ENCODE results near the gene TMEM213.

Gene TMEM213

GRCh38 chr7:138750901-138751464, 46.8 kb upstream of the TMEM213 start:
- Histone ChIP-seq H3K9ac (no peak overlapping the region), H3K27ac (no peak overlapping the region), H2AFZ (ENCODE audit: low read depth) (no peak overlapping the region), H3K4me2 (no peak overlapping the region), H3K27me3 (ENCODE audit: insufficient read depth, low read depth) (no peaks in the 10 kb centered on the region), H3K4me3 (IDR thresholded peaks at IDR 0.05; ENCODE audit: insufficient read depth, low read depth, low read length) (no peak overlapping the region), H3K79me2 (ENCODE audit: insufficient read depth, low read depth) (no peaks in the 10 kb centered on the region), H3K4me1 (ENCODE audit: low read depth, poor library complexity, severe bottlenecking) (no peaks in the 10 kb centered on the region), H3K36me3 (ENCODE audit: insufficient read depth) (no peaks in the 10 kb centered on the region), H4K20me1 (ENCODE audit: insufficient read depth) (no peaks in the 10 kb centered on the region)
- no peak for TF ChIP-seq CTCF (conservative IDR thresholded peaks at IDR 0.05; ENCODE audit: low read depth, low read length)

GRCh38 chr7:138752518-138753149, 45.2 kb upstream of the TMEM213 start:
- Histone ChIP-seq H3K79me2 (ENCODE audit: insufficient read depth, low read depth) (no peaks in the 10 kb centered on the region), H3K27me3 (ENCODE audit: insufficient read depth, low read depth) (no peaks in the 10 kb centered on the region), H3K9ac (no peak overlapping the region), H3K4me1 (ENCODE audit: low read depth, poor library complexity, severe bottlenecking) (no peaks in the 10 kb centered on the region), H2AFZ (ENCODE audit: low read depth) (no peak overlapping the region), H3K4me3 (IDR thresholded peaks at IDR 0.05; ENCODE audit: insufficient read depth, low read depth, low read length) (no peak overlapping the region), H3K36me3 (ENCODE audit: insufficient read depth) (no peaks in the 10 kb centered on the region), H4K20me1 (ENCODE audit: insufficient read depth) (no peaks in the 10 kb centered on the region), H3K4me2 (no peak overlapping the region), H3K27ac (no peak overlapping the region)
- TF ChIP-seq CTCF (conservative IDR thresholded peaks at IDR 0.05; ENCODE audit: low read depth, low read length): no peak

GRCh38 chr7:138753150-138753518, 44.7 kb upstream of the TMEM213 start:
- Histone ChIP-seq H2AFZ (ENCODE audit: low read depth) (no peak overlapping the region), H3K36me3 (ENCODE audit: insufficient read depth) (no peaks in the 10 kb centered on the region), H4K20me1 (ENCODE audit: insufficient read depth) (no peaks in the 10 kb centered on the region), H3K9ac (no peak overlapping the region), H3K4me1 (ENCODE audit: low read depth, poor library complexity, severe bottlenecking) (no peaks in the 10 kb centered on the region), H3K27ac (no peak overlapping the region), H3K4me3 (IDR thresholded peaks at IDR 0.05; ENCODE audit: insufficient read depth, low read depth, low read length) (no peak overlapping the region), H3K27me3 (ENCODE audit: insufficient read depth, low read depth) (no peaks in the 10 kb centered on the region), H3K4me2 (no peak overlapping the region), H3K79me2 (ENCODE audit: insufficient read depth, low read depth) (no peaks in the 10 kb centered on the region)
- TF ChIP-seq CTCF (conservative IDR thresholded peaks at IDR 0.05; ENCODE audit: low read depth, low read length): no peak

GRCh38 chr7:138753610-138754009, 44.2 kb upstream of the TMEM213 start:
- Histone ChIP-seq H3K27ac (no peak overlapping the region), H3K4me3 (IDR thresholded peaks at IDR 0.05; ENCODE audit: insufficient read depth, low read depth, low read length) (no peak overlapping the region), H2AFZ (ENCODE audit: low read depth) (no peak overlapping the region), H3K4me1 (ENCODE audit: low read depth, poor library complexity, severe bottlenecking) (no peaks in the 10 kb centered on the region), H3K79me2 (ENCODE audit: insufficient read depth, low read depth) (no peaks in the 10 kb centered on the region), H3K4me2 (no peak overlapping the region), H3K36me3 (ENCODE audit: insufficient read depth) (no peaks in the 10 kb centered on the region), H3K9ac (no peak overlapping the region), H4K20me1 (ENCODE audit: insufficient read depth) (no peaks in the 10 kb centered on the region), H3K27me3 (ENCODE audit: insufficient read depth, low read depth) (no peaks in the 10 kb centered on the region)
- TF ChIP-seq CTCF (conservative IDR thresholded peaks at IDR 0.05; ENCODE audit: low read depth, low read length): no peak
